Pancreas (tissue), 10 donors: ENCODE results near the gene SMCO2. TPM values are rescaled to one million over a fixed set of nuclear protein-coding genes. Genes with fewer than 3 reads are reported as not detected.

Experiments used
- ATAC-seq, 4 donors: fragments of 200-7000 bp; cut with Tn5 transposase; one replicate each; pipeline versions ENCODE4 v1.8.0 to v1.9.1; 2020; ENCODE audit warnings: mild to moderate bottlenecking in 4 of 4, moderate library complexity in 4 of 4
- DNase-seq, 6 donors: peaks; one replicate each; pipeline ENCODE4 v3.0.0-alpha.2; 2020
- FAIRE-seq: peaks from 2 replicates; lab custom pipeline; 2012; peaks lifted over from hg19 to GRCh38; lab: Jason Lieb, UNC
- H3K27ac ChIP-seq, 4 donors: fragments of 200-600 bp; sonication (generic); 1 replicate in 3 of 4; 2 replicates in 1 of 4; pipeline versions ENCODE4 v1.5.0 to v1.8.0; 2020
- H3K27me3 ChIP-seq, 4 donors: fragments of 200-600 bp; one replicate each; pipeline ENCODE4 v1.8.0; 2021
- H3K36me3 ChIP-seq, 3 donors: fragments of 200-600 bp; sonication (generic) in 1 of 3; one replicate each; pipeline versions ENCODE4 v1.5.0 to v1.8.0; 2020 to 2021
- H3K4me1 ChIP-seq, 3 donors: fragments of 200-600 bp; one replicate each; pipeline ENCODE4 v1.8.0; 2021
- H3K4me3 ChIP-seq, 4 donors: fragments of 200-600 bp; sonication (generic) in 2 of 4; one replicate each; pipeline versions ENCODE4 v1.5.0 to v1.8.0; 2020 to 2021
- H3K9me3 ChIP-seq, 4 donors: fragments of 200-600 bp; one replicate each; pipeline ENCODE4 v1.8.0; 2021
- whole genome bisulfite sequencing, 2 donors: extraction: QIAGEN DNeasy Blood & Tissue Kit; methylation state at CpG; one replicate each; pipeline ENCODE4 v1.1.7; 2013; 5-methylcytosine and 5-hydroxymethylcytosine counted together
- intact Hi-C, 3 donors: fragments of 100-400 bp; cut with DNase I; formaldehyde crosslinking; loops; one replicate each; pipeline versions ENCODE4 v1.11.1 to v1.14.2; 2022
- polyA plus RNA-seq, 2 donors: library from polyadenylated mRNA; stranded (reverse); fragments of 200-250 nt; gene quantifications; one replicate each; pipeline ENCODE4 v1.2.3, GENCODE V29; 2013
- total RNA-seq, 6 donors: library from RNA; stranded (reverse); fragmentation: NEBNext Ultra II Directional in 4 of 6; extraction: Animal tissue kit (Norgen Biotek cat#: 25700) in 4 of 6; gene quantifications; one replicate each; pipeline versions ENCODE4 v1.2.1 to v1.2.4, GENCODE V29; 2021 to 2023
- TF ChIP-seq, protein P1 (sequence below), 4 donors: fragments of 200-600 bp; sonication (generic) in 3 of 4; IDR thresholded peaks; one replicate each; pipeline versions ENCODE4 v1.5.0 to v1.8.0; 2021; ENCODE audit warnings: antibody characterized with exemption in 4 of 4
- donor health status: healthy with polysubstance abuse.
- donor health status: DM: no; HTN: no; CAD: no; lungs with moderate emphysema.
- donor health status: DM: no; HTN: no; CAD: no.
- donor health status: control.
- donor health status: control.
- donor health status: Bipolar disorder and iron deficiency.
- donor health status: DM: yes; HTN: yes; CAD: no.
- donor health status: DM: no; HTN: no; CAD: no.
- donor health status: DM: no; HTN: no; CAD: no.
- donor health status: DM: yes; HTN: yes; CAD: no.

Gene SMCO2
- total and polyA plus RNA-seq, 8 donors: 0.28 to 0.50 (median 0.35) TPM; not detected in 5

GRCh38 chr12:27467641-27468040, 21.1 kb downstream of the SMCO2 start:
- ATAC-seq (no peak), DNase-seq (no peak), FAIRE-seq (no peak)
- 78 to 88% methylated on average over 3 of the region's 3 CpGs for WGBS, 2 donors
- Histone ChIP-seq H3K27ac (no peak overlapping the region), H3K4me3 (no peak overlapping the region), H3K4me1 (no peaks in the 10 kb centered on the region), H3K9me3 (no peaks in the 10 kb centered on the region), H3K36me3 (no peaks in the 10 kb centered on the region), H3K27me3 (no peaks in the 10 kb centered on the region)
- TF ChIP-seq, protein P1, sequence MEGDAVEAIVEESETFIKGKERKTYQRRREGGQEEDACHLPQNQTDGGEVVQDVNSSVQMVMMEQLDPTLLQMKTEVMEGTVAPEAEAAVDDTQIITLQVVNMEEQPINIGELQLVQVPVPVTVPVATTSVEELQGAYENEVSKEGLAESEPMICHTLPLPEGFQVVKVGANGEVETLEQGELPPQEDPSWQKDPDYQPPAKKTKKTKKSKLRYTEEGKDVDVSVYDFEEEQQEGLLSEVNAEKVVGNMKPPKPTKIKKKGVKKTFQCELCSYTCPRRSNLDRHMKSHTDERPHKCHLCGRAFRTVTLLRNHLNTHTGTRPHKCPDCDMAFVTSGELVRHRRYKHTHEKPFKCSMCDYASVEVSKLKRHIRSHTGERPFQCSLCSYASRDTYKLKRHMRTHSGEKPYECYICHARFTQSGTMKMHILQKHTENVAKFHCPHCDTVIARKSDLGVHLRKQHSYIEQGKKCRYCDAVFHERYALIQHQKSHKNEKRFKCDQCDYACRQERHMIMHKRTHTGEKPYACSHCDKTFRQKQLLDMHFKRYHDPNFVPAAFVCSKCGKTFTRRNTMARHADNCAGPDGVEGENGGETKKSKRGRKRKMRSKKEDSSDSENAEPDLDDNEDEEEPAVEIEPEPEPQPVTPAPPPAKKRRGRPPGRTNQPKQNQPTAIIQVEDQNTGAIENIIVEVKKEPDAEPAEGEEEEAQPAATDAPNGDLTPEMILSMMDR (IDR thresholded peaks at IDR 0.05): no peak
- intact Hi-C loops: no loop called here

GRCh38 chr12:27468241-27468640, 21.7 kb downstream of the SMCO2 start:
- ATAC-seq (no peak), FAIRE-seq (no peak), DNase-seq (no peak)
- 68 to 82% methylated on average over 2 of the region's 2 CpGs for WGBS, 2 donors
- H3K27ac ChIP-seq: no peak overlapping the region
- TF ChIP-seq, protein P1 (IDR thresholded peaks at IDR 0.05): no peak
- H3K9me3 ChIP-seq: no peaks in the 10 kb centered on the region
- no peaks in the 10 kb centered on the region for H3K4me1 ChIP-seq
- intact Hi-C loops: no loop called here
- H3K36me3 ChIP-seq: no peaks in the 10 kb centered on the region
- no peaks in the 10 kb centered on the region for H3K27me3 ChIP-seq
- no peak overlapping the region for H3K4me3 ChIP-seq

DNA sequence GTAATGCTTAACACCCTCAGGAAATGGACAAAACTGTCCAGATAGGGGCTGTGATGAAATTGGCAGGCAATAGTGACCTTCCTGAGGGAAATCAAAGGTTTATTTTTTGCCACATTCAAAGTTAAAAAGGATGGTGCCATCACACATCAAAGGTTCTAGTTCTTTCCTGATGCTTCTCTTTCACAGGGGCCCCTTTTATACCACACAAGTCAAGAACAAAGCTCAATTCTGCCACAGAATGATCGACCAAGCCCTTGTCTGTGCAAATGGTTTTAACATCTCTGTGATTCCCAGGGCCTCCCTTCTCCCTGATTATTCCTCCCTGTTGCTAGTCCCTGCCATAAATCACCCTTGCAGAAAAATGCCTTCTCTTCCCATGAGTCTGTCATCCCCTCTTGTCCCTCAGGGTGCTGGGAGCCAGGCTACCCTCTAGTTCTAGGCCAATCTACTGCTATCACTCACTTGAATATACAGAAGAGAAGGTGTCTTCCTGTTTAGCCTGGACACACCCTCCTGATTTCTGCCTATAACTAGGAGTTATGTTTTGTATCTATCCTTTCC, 22.7 kb downstream of the SMCO2 start:
- Histone ChIP-seq H3K9me3 (no peaks in the 10 kb centered on the region), H3K4me3 (no peak overlapping the region), H3K27me3 (no peaks in the 10 kb centered on the region), H3K4me1 (peaks cover 0 to 6% (median 0%) of the 10 kb centered on the region in 3 donors), H3K27ac (no peak overlapping the region), H3K36me3 (no peaks in the 10 kb centered on the region)
- ATAC-seq: no peak
- no peak for DNase-seq
- TF ChIP-seq, protein P1 (IDR thresholded peaks at IDR 0.05): no peak
- intact Hi-C loops: no loop called here
- FAIRE-seq: no peak
- 54 to 58% methylated on average over 1 of the region's 1 CpG for WGBS, 2 donors

- FAIRE-seq: no peak
- WGBS, 2 donors: 68 to 92% methylated on average over 4 of the region's 4 CpGs
- H3K4me3 ChIP-seq: no peak overlapping the region
These were observed 26.1 kb downstream of the SMCO2 start for GRCh38 chr12:27472604-27473003.

DNA sequence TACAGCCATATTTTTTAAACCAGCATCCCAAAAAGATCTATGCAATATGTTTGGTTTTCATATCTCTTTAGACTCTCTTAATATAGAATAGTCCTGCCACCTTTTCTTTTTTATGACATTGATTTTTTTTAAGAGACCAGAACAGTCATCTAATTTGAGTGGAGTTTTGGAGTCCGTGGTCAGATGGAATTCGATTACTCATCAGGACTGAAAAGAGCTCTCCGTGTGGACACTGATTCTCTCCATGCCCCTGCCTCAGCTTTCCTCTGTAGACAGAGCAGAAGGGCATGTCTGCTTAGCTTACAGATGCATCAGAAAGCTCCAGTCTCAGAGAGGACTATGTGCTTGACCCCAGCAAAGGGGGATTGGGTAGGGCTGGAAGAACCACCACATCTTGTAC, 27.8 kb downstream of the SMCO2 start:
- Histone ChIP-seq H3K27me3 (no peaks in the 10 kb centered on the region), H3K9me3 (peaks cover 0 to 3% (median 2%) of the 10 kb centered on the region in 4 donors), H3K4me3 (no peak overlapping the region), H3K36me3 (no peaks in the 10 kb centered on the region), H3K4me1 (peaks cover 0 to 7% (median 0%) of the 10 kb centered on the region in 3 donors), H3K27ac (no peak overlapping the region)
- ATAC-seq (no peak), FAIRE-seq (no peak), DNase-seq (no peak)
- TF ChIP-seq, protein P1 (IDR thresholded peaks at IDR 0.05): no peak
- 34 to 46% methylated on average over 3 of the region's 3 CpGs for WGBS, 2 donors
- intact Hi-C loops: no loop called here

More at GRCh38 chr12:27472604-27473003, 26.1 kb downstream of the SMCO2 start:
- no peak for DNase-seq
- TF ChIP-seq, protein P1 (IDR thresholded peaks at IDR 0.05): no peak
- H3K27ac ChIP-seq: no peak overlapping the region
- peaks cover 0 to 7% (median 0%) of the 10 kb centered on the region in 3 donors for H3K4me1 ChIP-seq
- no peaks in the 10 kb centered on the region for H3K27me3 ChIP-seq
- intact Hi-C loops: no loop called here
- H3K36me3 ChIP-seq: no peaks in the 10 kb centered on the region
- no peak for ATAC-seq
- peaks cover 0 to 3% (median 2%) of the 10 kb centered on the region in 4 donors for H3K9me3 ChIP-seq
